Activated T-cell treated with anti-CD3 and anti-CD28 coated beads, Interleukin-2, amount 50 U/mL, for 24 hours (primary cell): ENCODE measurements around the gene HYDIN.

Source experiments
- DNase-seq: peaks from one replicate; pipeline ENCODE4 v3.0.0-alpha.2; 2020
- H3K27ac Mint-ChIP-seq: 2 replicates; pipeline ENCODE4 v1.8.0; 2020; ENCODE audit warnings: mild to moderate bottlenecking, mixed read lengths
- H3K27me3 Mint-ChIP-seq: 2 replicates; pipeline ENCODE4 v1.8.0; 2020; ENCODE audit warnings: mixed read lengths
- H3K36me3 Mint-ChIP-seq: 2 replicates; pipeline ENCODE4 v1.8.0; 2020; ENCODE audit warnings: low read depth, mixed read lengths
- H3K4me1 Mint-ChIP-seq: 2 replicates; pipeline ENCODE4 v1.8.0; 2020; ENCODE audit warnings: low read depth, mixed read lengths
- H3K4me3 Mint-ChIP-seq: 2 replicates; pipeline ENCODE4 v1.8.0; 2020; ENCODE audit warnings: mild to moderate bottlenecking, moderate library complexity, mixed read lengths
- H3K9me3 Mint-ChIP-seq: 2 replicates; pipeline ENCODE4 v1.8.0; 2020; ENCODE audit warnings: mixed read lengths

HYDIN gene

DNA sequence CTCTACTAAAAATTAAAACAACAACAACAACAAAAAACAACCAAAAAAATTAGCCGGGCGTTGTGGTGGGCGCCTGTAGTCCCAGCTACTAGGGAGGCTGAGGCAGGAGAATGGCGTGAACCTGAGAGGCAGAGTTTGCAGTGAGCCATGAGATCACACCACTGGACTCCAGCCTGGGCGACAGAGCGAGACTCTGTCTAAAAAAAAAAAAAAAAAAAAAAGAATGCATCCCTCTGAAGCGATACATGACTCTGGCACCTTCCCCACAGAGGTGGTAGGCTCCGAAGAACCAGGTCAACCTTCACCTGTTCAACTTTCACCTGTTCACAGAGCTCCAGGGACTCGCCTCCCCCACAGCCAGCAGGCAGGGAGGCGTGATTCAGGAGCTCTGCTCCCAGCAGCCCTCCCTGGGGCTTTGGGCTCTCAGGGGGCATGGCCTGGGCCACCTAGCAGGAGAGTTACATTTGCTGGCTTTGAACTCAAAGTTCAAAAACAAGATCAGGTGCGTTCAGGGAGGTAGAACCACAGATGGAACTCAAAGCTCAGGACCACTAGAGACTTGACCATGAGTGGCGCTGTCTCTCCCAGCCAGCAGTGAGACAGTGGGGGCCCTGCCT lies 435.1 kb downstream of the HYDIN start:
- Mint-ChIP-seq H3K9me3 (no peaks in the 10 kb centered on the region), H3K27ac (no peak overlapping the region), H3K4me1 (peaks cover 29% of the 10 kb centered on the region), H3K36me3 (peaks cover 33% of the 10 kb centered on the region), H3K4me3 (no peak overlapping the region), H3K27me3 (no peaks in the 10 kb centered on the region)
- DNase-seq, result no peak

DNA sequence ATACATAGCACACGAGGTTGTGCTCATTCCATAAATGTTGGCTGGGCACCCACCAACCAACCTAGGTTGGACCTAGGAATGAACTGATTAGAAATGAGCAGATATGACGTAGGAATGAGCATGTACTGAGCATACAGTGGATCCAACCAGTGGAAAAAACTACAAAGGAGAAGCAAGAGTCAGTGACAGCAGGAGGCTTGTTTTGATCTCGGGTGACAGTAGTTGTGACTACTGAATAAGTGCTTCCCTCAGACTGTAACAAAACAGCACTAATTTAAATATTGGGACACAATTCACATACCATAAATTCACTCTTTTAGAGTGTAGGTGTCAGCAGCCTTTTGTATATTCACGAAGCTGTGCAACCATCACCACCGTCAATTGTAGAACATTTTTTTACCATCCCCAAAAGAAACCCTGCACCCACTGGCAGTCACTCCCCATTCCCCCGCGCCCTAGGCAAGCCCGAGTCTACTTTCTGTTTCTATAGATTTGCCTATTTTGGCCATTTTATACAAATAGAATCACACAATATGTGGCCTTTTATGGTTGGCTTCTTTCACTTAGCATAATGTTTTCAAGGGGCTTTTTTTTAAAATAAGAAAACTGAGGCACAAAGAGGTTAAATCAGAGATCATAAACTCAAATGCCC lies 436.5 kb downstream of the HYDIN start:
- Mint-ChIP-seq H3K36me3 (peaks cover 38% of the 10 kb centered on the region), H3K27me3 (no peaks in the 10 kb centered on the region), H3K27ac (no peak overlapping the region), H3K4me1 (peaks cover 16% of the 10 kb centered on the region), H3K4me3 (no peak overlapping the region), H3K9me3 (no peaks in the 10 kb centered on the region)
- no peak for DNase-seq

DNA sequence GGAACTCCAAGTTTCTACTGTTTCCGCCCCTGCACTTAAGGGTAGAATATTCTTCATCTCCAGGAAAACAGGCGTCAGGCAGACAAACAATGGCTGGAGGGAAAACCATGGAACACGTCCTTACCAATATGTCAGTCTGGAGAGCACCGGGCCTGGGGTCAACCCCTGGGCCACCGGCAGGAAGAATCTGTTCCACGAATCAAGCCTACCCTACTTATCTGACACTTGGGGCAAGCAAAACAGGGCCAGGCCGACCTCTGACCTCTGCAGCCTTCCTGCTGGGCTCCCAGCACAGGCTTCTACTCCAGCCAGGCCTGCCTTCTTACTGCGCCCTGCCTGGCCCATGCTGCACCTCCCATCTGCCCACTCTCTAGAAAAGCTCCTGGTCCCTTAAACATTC lies 439.7 kb downstream of the HYDIN start:
- no peak overlapping the region for H3K27ac Mint-ChIP-seq

DNA sequence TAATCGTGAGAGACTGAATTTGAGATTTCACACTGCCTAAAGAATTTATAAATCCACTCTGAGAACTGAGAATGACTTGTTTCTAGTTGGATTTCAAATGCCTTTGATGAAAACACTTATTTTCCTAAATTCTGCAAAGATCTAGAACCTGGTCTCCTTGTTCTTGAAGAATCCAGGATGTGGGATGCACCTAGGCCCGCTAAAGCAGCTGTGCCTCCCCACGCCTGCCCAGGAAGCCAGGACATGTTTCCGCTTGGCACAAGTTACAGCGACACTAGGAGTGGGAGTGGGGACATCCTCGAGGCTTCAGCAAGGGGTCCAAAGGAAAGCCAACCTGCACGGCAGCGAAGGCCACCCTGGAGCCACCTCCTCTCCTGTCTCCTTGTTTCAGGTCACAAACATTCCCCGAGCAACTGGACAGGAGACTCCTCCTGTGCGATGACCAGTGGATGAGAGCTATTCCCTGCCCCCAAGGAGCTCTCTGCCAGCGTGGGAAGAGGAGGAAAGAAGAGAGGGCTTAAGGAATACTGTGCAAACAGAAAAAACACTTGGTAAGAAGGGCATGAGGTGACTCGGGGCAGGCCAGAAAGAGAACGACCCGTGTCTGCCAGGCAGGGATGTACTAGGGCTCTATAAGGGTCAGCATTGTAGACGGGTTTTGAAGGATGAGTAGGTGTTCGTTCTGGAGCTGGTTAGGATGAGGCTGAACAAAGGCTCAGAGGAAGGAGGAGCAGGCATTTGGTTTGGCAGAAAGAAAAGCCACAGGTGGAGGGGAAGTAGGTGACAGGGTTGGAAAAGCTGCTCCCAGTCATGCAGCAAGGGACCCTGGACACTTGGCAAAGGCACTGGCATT lies 440.7 kb downstream of the HYDIN start:
- peaks cover 56% of the 10 kb centered on the region for H3K36me3 Mint-ChIP-seq
- H3K27me3 Mint-ChIP-seq, result no peaks in the 10 kb centered on the region
- H3K27ac Mint-ChIP-seq, result no peak overlapping the region
- H3K4me1 Mint-ChIP-seq, result peaks cover 5% of the 10 kb centered on the region
- H3K4me3 Mint-ChIP-seq, result no peak overlapping the region
- no peak for DNase-seq
- no peaks in the 10 kb centered on the region for H3K9me3 Mint-ChIP-seq

More for the DNA sequence above, 439.7 kb downstream of the HYDIN start:
- Mint-ChIP-seq H3K27me3 (no peaks in the 10 kb centered on the region), H3K9me3 (no peaks in the 10 kb centered on the region), H3K4me3 (no peak overlapping the region), H3K4me1 (peaks cover 5% of the 10 kb centered on the region), H3K36me3 (peaks cover 47% of the 10 kb centered on the region)
- no peak for DNase-seq

DNA sequence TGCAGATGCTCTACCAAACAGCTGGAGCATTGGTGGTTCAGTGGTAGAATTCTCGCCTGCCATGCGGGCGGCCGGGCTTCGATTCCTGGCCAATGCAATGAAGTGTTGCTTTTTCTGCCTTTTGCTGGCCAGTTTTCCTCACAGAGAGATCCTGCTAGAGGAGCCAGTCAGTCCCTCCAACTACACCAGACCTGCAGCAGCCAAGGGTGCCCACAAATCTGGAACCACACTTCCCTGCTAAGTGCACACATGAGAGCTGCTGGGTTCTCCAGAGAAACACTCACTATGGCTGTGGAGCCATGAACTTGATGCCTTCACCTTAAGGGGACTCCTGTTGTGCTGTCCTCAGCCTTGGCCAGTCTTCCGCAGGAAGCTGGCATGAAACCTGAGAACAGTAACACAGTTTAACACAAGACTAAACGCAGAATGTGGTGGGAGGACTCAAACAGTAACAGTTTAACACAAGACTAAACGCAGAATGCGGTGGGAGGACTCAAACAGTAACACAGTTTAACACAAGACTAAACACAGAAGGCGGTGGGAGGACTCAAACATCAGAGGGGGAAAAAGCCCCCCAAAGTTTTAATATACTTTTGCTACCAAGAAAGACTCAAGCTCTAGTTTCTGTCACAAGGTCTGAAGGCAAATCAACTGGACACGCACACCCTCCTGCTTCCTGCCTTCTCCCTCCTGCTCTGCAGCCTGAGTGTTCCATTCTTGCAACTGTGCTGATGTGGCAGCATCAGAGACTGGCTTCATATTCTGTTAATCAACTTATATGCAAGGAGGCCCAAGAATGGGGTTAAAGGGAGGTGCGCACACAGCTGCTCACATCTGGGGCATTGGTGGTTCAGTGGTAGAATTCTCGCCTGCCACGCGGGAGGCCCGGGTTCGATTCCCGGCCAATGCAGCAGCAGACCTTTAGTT lies 441.6 kb downstream of the HYDIN start:
- DNase-seq, result no peak
- Mint-ChIP-seq H3K27me3 (no peaks in the 10 kb centered on the region), H3K36me3 (peaks cover 64% of the 10 kb centered on the region), H3K4me3 (no peak overlapping the region), H3K4me1 (peaks cover 5% of the 10 kb centered on the region), H3K27ac (no peak overlapping the region), H3K9me3 (no peaks in the 10 kb centered on the region)

DNA sequence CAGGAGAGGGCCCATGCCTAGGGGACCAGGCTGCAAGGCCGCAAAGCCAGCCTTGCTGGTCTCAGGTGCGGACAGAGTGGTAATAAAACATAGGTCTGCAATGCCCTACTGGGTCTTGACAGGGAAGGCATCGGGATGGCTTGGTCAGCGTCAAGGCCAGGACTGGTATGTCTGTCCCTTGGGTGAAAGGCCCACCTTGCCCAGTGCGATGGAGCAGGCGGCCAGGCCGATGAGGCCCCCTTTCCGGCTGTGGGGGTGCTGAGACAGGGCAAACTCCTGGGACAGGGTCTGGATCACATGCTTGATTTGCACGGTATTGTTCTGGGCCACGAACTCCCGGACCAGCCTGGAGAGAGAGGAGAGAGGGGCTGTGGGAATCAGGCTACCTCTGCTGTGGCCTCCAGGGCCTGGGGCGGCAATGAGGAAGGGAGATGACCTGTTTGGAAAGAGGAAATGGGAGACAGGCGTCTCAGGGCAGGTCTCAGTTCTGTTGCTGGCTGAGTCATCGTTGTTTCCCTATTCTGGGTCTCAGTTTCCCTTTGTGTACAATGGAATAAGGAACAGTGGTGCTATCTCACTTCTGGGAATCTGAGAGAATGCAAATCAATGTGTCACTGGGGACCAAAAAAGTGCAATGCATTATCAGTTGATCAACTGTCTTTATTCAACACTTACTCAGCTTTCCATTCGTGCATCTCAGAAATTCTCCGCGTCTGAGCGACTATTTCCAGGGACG lies 444.3 kb downstream of the HYDIN start:
- H3K27ac Mint-ChIP-seq, result peak overlapping the region; percentile 22
- no peak for DNase-seq
- H3K9me3 Mint-ChIP-seq, result no peaks in the 10 kb centered on the region
- peaks cover 91% of the 10 kb centered on the region for H3K36me3 Mint-ChIP-seq
- no peaks in the 10 kb centered on the region for H3K27me3 Mint-ChIP-seq
- H3K4me3 Mint-ChIP-seq, result no peak overlapping the region
- H3K4me1 Mint-ChIP-seq, result peaks cover 2% of the 10 kb centered on the region

DNA sequence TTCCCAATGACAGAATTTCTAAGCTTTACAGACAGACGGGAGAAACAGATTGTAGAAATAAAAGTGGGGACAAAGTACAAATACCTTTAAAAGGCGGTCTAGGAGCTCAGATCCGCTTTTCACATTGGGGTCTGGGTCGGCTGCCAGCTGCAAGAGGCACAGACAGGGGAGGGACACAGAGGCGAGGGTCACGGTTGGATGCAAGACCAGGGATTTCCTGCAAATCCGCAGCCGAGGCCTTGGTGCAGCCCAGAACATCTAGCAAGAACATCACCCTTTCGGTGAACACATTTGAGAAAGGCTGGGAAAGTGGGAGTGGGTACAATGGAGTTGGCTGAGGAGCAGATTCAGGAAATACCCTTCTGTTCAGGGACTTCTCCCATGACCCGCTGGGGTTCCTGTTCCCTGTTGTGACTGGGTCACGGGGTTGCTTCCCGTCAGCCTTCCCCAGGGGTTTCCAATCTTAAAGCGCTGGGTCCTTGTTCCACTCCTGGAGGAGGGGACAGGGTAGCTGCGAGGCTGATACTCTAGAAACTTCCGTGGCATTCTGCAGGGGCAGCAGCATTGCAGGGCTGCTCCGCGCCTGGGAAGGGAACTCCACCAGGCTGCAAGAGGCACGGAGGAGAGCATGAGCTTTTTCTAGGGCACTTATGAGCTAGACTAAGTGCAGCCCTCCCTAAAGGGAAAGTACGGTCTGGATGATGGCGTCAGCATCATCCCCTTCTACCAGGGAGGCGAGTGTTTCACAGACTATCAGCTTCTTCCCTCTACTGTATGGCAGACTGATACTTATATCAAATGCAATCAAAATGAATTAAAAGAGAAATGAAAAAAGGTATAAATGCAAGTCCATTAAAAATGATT lies 445.6 kb downstream of the HYDIN start:
- Mint-ChIP-seq H3K9me3 (no peaks in the 10 kb centered on the region), H3K36me3 (peaks cover 97% of the 10 kb centered on the region), H3K4me1 (no peaks in the 10 kb centered on the region), H3K27me3 (no peaks in the 10 kb centered on the region), H3K4me3 (no peak overlapping the region), H3K27ac (no peak overlapping the region)
- no peak for DNase-seq

DNA sequence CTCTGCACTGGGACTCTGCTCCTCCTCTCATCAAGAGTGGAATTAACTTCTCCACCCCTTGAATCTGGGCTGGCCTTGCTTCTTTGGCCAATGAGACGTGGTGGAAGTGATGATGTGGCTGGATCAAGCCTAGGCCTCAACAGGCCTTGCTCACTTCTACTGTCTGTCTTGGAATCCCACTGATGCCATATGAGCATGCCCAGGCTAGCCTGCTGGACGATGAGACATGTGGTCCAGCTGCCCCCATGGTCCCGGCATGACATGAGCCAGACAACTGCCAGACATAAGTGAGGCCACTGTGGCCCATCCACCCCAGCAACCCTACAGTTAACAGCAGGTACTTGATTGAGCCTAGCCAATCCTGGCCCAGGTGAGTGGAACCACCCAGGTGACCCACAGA lies 448.3 kb downstream of the HYDIN start:
- Mint-ChIP-seq H3K4me1 (no peaks in the 10 kb centered on the region), H3K36me3 (peaks cover 100% of the 10 kb centered on the region), H3K27me3 (no peaks in the 10 kb centered on the region), H3K9me3 (no peaks in the 10 kb centered on the region), H3K4me3 (no peak overlapping the region), H3K27ac (no peak overlapping the region)
- no peak for DNase-seq

DNA sequence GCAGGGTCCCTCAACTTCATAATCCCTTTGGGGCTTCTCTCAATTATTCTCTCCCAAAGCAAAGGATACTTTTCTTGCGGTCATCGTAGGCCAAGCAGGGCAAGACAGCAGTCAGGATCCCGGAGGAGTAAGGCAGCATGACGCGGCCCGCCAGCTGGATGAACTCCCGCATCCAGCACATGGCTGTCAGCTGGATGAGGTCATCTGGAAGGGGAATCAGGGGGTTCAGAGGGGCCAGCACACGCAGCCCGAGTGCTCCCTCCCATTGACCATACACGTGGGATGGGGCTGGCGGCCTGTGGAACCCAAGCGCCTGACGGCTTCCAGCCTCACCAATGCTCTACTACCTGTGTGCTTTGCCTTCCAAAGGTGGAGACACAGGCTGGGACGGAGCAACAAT lies 448.7 kb downstream of the HYDIN start:
- Mint-ChIP-seq H3K27ac (no peak overlapping the region), H3K9me3 (no peaks in the 10 kb centered on the region), H3K4me1 (no peaks in the 10 kb centered on the region), H3K36me3 (peaks cover 99% of the 10 kb centered on the region), H3K4me3 (no peak overlapping the region), H3K27me3 (no peaks in the 10 kb centered on the region)
- no peak for DNase-seq

DNA sequence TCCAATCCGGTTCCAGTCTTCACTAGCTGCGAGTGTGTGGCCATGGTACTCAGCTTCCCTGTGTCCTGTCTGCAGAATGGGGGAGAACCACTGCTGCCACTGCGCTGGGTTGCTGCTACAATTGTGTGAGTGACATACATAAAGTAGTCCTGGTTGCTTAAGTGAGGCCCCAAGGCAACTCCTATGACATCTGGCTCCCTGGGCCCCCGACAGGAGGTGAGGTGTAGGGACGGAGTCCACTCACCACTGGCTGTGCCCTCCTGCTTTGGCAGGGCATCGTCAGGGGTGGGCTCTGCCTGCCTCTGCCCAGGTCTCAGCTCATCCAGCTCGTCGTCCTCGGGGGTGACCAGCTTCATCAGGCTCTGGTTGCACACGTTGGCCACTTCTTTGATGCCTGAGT lies 450.0 kb downstream of the HYDIN start:
- Mint-ChIP-seq H3K4me1 (no peaks in the 10 kb centered on the region), H3K36me3 (peaks cover 94% of the 10 kb centered on the region), H3K4me3 (no peak overlapping the region), H3K27ac (no peak overlapping the region), H3K9me3 (no peaks in the 10 kb centered on the region), H3K27me3 (no peaks in the 10 kb centered on the region)
- DNase-seq, result no peak

DNA sequence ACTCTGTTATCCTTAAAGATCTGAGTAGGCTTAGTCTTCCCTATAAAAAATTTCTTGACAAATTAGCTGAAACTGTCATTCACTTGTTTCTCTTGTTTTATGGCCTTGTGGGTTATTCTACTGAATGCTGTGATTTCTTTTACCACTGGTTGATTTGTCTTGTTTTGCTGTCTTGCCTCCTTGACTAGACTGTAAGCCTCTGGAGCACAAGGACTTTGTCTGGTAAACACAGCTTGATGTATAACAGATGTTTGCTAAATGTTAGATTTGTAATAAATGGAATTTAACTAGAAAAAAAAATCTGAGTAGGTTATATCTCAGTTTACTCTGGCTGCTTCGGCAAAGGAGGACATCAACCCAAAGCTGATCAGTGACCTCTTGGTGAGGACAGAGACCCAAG lies 451.2 kb downstream of the HYDIN start:
- Mint-ChIP-seq H3K27ac (no peak overlapping the region), H3K9me3 (no peaks in the 10 kb centered on the region), H3K27me3 (no peaks in the 10 kb centered on the region), H3K36me3 (peaks cover 90% of the 10 kb centered on the region), H3K4me3 (no peak overlapping the region), H3K4me1 (no peaks in the 10 kb centered on the region)
- no peak for DNase-seq

DNA sequence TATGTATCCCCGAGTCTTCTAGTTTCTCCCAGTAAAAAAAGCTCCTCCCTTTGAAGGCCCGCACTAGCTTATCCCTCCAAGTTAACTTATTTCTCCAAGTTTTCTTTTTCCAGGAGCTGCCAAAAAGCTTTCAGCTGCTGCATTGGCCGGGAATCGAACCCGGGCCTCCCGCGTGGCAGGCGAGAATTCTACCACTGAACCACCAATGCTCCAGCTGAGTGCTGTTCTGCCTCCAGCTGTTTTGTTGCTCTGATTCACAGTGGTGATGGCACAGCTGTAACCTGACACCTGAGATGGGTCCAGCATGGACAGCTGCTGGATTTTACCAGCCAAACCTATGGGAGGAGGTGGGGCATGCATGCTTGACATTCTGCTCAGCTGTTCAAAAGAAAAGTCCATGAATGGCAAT lies 451.6 kb downstream of the HYDIN start:
- H3K27me3 Mint-ChIP-seq, result no peaks in the 10 kb centered on the region
- no peak overlapping the region for H3K27ac Mint-ChIP-seq
- no peak for DNase-seq
- H3K4me3 Mint-ChIP-seq, result no peak overlapping the region
- peaks cover 90% of the 10 kb centered on the region for H3K36me3 Mint-ChIP-seq
- H3K4me1 Mint-ChIP-seq, result no peaks in the 10 kb centered on the region
- no peaks in the 10 kb centered on the region for H3K9me3 Mint-ChIP-seq

DNA sequence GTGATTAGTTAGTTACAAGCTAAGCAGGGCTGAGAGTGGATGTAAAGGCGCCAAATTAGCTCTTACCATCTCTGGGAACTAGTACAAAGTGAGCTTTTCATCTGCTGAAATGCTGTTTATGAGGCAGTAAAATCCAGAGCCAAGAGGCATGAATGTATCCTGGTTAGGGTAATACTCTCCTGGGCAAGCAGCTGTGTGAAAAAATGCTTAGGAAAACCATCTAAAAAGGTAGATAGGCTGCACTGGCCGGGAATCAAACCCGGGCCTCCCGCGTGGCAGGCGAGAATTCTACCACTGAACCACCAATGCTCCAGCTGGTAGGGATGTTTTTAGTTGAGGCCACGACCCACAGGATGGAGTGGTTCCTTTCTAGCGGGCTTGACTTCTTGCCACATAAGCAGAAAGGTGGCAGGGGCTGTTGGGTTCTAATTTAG lies 452.5 kb downstream of the HYDIN start:
- no peak overlapping the region for H3K27ac Mint-ChIP-seq
- no peaks in the 10 kb centered on the region for H3K4me1 Mint-ChIP-seq
- H3K9me3 Mint-ChIP-seq, result no peaks in the 10 kb centered on the region
- DNase-seq, result no peak
- H3K36me3 Mint-ChIP-seq, result peaks cover 90% of the 10 kb centered on the region
- no peaks in the 10 kb centered on the region for H3K27me3 Mint-ChIP-seq
- H3K4me3 Mint-ChIP-seq, result no peak overlapping the region
